HG03575 (cell line): ENCODE data around the gene RHOB.
"Not testable (repeated sequence)": the region's sequence is repeated elsewhere in the genome, so short reads cannot be mapped to it uniquely, and the experiment has no call there.

Experiments used
- ATAC-seq: cut with Tn5 transposase; IDR thresholded peaks from one replicate; pipeline ENCODE4 v1.9.1; 2021; ENCODE audit not compliant: unreplicated experiment, insufficient number of reproducible peaks, low FRiP score; ENCODE audit errors: extremely low read depth

The RHOB gene

DNA sequence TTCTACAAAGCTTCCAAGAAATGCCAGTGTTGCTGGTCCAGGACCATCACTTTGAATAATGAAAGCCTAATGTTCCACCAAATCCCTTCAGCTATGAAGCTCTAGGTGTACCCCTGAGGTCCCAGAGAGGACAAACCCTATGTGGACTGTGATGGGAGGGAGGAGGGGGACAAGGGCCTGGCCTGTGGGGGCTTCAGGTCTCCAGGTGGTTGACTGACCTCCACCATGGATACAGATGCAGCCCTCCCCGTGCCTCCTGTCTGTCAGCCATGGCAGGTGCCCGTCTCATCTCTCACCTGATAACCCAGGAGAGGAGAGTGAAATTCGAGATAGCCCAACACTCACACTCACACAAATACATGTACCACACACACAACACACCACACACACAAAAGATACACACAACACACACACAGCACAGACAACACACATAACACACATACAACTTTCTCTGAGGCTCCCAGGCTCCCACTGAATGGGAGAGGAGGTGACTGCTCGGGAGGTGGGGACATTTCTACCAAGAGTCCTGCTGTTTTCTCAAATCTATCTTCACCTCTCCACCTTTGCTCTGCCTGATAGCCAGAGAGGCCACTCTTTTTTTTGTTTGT is 12.8 kb upstream of the RHOB start:
- no peak for ATAC-seq

DNA sequence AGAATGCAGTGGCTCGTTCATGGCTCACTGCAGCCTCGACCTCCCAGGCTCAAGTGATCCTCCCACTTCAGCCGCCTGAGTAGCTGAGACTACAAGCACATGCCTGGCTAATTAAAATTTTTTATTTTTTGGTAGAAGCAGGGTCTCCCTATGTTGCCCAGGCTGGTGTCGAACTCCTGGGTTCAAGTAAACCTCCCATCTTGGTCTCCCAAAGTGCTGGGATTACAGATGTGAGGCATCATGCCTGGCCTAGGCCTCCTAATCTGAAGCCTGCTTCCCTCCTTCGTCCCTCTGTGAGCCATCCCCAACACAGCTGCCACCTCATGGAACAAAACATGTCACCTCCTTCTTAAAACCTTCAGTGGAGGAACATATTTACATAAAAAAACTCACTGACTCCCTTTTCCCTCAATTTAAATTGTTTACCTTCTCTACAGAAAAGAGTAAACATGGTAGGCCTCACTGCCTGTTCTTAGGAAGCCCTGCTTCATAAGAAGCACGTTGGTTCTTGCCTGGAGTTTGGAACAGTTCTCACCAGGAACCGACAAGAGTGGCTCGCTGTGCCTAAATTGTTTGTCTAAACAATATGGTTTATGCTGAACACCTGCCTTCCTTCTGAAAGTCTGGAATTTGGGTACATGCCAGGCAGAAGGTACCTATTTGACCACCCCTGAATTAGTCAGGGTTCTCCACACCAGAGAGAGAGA is 12.1 kb upstream of the RHOB start:
- no peak for ATAC-seq

DNA sequence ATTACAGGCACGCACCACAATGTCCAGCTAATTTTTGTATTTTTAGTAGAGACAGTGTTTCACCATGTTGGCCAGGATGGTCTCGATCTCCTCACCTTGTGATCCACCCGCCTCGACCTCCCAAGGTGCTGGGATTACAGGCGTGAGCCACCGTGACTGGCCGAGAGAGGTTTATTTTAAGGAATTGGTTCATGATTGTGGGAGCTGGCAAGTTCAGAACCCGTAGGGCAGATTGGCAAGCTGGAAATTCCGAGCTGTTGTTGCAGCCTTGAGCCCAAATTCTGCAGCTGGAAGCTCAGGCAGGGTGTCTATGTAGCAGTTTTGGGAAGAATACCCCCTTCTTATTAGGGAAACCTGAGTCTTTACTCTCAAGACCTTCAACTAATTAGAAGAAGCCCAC is 11.4 kb upstream of the RHOB start:
- ATAC-seq, result not testable (repeated sequence)

DNA sequence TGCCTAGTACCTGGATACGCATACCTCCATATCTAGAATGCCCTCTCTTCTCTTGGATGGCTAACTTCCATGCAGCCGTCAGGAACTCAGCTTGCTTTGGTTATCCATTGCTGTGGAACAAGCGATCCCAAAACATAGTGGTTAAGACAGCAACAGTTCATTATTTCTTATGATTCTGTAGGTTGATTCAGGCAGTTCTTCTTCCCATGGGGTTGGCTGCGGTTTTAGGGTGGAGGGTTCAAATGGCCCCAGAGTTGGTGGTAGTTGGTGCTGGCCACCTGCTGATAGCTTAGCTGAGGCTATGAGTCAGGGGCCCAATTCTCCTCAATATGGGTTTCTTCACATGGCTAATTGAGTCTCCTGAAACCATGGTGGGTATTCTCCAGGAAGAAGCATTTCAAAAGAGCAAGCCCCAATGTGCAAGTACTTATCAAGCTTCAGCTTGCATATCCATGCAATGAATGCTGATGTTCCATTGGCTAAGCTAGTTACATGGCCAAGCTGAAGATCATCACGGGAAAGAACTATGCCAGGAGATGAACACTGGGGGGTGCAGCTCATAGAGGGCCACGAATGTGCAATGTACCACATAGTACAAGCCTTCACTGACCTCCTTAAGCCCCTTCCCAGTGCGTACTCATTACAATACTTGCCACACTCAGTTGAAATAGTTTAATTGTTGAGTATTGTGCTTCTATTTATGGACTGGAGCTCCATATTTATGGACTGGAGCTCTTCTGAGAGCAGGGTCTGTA is 10.0 kb upstream of the RHOB start:
- no peak for ATAC-seq

DNA sequence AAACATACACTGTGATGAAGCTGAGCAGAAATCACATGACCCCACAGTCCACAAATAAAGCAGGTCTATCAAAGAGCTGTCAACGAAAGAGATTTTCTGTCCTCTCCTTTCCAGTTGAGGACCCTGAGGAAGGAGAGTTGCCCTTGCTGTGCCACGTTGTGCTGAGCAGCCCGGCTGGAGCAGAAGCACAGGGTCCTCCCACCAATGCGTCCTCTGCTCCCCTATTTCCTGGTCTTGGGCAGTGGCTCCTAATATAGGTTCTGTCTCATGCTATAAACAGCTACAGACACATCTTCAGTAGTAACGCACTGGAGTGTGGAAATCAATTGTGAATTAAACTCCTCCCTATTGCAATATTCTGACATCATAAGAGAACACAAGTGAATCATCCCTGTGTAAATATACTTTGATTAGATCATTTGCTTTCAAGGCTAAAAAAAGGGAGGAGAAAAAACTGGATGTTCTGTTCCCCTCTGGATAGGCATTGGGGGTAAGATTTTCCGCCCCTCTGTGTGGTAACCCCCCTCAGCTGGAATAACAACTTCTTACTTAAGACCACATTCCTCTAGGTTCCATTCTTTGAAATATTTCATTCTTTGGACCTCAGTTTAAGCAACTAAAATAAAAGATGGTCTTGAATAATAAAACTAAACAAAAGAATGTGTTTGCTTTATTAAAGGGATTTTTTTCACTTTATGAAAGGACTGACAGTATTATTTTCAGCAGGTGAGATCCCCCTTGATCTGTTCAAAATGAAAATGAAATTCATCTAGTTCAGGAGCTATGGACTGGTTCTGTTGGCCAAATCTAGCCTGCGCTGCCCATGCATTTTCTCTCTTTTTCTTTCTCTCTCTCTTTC is 8.3 kb upstream of the RHOB start:
- no peak for ATAC-seq

DNA sequence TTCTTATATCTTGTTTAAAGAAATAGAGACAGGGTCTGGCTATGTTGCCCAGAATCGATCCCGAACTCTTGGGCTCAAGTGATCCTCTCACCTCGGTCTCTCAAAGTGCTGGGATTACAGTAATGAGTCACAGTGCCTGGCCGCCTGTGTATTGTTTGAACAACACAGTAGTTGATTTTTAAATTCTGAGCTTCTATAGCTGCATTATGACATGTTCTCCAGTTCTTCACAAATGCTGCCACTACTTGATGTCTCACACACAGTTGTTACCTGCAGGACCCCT is 7.7 kb upstream of the RHOB start:
- ATAC-seq, result no peak

DNA sequence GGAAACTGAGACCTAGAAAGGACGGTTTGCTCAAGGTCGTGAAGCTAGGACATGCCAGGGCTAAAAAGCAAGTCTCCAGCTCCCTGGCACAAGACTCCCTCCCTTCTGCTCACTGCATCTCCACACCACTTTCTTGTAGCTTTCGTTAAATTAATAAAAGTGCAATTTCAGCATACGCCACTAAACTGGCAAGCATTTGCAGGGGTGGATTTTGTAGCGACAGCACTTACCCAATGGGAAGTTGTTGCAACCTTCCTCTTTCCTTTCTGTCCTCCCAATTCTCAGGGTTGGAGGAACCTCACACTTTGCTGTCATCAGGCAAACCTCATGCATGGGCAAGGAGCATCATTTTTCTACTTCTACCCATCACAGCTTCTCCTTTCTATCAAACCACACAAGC is 7.4 kb upstream of the RHOB start:
- ATAC-seq, result no peak

DNA sequence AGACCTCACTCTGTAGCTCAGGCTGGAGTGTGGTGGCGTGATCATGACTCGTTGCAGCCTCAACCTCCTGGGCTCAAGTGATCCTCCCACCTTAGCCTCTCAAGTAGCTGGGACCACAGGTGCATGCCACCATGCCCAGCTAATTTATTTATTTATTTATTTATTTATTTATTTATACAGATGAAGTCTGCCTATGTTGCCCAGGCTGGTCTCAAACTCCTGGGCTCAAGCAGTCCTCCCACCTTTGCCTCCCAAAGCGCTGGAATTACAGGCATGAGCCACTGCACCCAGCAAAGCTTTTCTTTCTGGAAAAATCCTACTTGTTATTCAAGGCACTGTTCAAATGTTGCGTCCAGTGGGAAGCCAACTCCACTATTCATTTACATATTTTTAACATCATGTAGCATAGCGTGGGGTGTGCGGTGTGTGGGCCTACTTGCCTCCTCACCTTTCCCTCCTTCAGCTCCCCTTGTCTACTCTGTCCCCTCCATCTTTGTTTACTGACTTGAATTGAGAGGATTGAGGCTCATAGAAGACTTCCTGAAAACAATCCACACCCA is 6.8 kb upstream of the RHOB start:
- no peak for ATAC-seq

DNA sequence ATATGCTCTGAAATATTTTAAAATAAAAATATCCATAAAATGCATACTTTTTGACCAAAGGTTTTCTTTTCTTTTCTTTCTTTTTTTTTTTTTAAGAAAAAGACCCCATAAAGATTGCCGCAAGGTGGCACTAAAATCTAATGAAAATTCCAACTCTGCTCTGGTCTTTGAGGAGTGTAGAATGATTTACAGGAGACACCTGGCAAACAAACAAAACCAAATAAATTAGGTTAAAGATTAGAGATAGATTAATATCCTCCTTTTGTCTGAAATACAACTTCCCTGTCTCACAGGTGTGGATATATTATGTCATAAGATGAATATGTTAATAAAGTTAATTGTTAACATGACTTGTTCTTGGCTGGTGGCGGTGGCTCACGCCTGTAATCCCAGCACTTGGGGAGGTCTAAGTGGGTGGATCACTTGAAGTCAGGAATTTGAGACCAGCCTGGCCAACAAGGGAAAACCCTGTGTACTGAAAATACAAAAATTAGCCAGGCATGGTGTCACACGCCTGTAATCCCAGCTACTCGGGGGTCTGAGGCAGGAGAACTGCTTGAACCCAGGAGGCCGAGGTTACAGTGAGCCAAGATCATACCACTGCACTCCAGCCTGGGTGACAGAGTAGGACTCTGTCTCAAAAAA is 3.5 kb upstream of the RHOB start:
- ATAC-seq, result no peak

DNA sequence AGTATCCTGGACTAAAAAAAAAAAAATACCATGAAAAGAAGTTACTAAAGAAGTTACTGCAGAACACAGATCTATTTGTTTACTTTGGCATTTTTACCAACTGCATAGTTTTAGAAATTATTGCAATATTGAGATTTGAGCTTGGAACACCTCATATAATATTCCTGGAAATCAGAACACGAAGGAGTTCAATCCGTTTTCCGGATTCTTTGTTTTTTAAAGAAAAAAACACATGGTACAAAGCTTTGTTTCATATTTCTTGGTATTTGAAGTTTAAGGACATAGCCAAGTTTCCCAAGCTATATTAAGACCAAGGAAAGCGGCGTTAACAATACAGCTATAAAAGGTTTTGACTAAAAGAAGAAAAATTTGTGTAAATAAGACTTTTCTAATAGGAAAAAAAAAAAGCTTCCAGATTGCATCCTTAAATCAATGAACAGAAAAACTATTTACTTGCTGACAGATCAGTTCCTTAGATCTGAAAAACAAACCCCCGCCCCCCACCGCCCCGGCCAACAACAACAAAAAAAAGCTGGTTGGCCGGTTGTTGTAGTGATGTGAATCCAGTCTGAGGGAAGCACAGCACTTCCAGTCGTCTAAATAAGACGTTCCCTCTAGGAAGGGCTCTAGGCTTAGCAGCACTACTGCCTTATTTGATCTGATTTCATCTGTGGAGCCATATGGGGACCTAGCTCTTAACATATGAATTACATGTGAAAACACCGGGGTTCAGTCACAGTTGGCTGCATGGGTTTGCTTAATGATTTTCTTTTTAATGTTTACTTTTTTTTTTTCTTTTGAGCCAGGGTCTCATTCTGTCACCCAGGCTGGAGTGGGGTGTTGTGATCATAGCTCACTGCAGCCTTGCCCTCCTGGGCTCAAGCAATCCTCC is 2.5 kb upstream of the RHOB start:
- ATAC-seq, result no peak

DNA sequence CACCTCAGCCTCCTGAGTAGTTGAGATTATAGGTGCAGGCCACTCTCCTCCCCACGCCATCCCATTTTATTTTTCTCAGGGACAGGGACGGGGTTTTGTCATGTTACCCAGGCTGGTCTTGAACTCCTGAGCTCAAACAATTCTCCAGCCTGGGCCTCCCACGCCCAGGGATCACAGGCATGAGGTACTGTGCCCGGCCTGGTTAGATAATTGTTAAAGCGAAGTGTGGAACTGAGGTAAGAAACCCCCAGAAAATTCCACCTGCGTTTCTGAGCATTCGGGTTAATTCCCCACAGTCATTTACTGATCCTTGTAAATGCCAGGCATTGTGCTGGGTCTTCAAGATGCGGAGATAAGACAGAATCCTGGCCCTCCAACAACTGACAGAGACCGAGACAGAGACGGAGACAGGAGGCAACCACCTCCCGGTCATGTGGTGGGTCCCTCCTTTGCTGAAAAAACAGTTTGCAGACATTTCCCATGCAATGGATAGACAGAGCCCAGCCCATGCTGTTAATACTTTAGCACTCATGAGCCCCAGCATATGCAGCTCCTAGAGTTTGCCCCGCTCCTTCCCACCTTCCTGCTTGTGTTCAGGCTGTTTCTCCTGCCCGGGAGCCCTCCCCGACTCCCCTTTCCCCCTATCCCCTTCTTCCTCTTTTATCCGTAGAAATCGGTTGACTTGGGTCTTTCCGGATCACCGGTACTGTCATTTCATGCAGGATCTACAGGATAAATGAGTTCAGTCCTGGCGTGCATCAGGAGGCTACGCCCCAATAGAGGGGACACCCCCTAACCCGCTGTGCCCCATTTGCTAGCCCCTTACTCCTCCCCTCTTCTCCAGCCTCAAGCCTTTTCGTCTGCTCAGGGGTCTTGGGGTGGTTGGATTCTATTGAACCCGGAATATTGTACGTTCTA is 1.6 kb upstream of the RHOB start:
- no peak for ATAC-seq

DNA sequence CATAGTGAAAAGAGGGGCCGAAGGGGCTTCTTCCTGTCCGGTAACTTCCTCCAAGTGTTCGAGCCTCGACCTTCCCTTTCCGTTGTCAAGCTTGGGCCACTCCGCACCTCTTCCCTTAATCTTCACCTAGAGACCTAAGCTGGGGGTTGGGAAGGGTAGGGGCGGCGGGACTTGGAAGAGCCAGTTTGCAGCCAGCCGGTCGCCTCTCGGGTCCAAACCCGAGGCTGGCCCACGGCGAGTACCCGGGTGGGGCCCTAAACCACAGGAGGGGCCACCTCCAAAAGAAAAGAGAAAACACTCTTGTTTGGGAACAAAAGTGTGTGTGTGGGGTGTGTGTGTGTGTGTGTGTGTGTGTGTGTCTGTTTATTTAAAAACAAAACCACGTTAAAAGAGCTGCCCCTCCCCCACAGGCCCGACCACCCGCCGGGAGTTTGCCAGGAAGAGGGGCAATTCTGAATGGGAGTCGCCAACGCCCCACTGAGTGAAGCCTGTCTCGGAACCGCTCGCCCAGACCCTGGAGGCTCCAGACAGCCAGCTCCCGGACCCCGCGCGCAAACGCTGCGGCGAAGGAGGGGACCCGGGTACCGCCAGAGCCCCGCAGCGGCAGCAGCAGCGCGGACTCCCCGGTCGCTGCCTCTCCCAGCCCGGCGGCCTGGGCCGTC is 488 bp upstream of the RHOB start:
- ATAC-seq, result no peak

DNA sequence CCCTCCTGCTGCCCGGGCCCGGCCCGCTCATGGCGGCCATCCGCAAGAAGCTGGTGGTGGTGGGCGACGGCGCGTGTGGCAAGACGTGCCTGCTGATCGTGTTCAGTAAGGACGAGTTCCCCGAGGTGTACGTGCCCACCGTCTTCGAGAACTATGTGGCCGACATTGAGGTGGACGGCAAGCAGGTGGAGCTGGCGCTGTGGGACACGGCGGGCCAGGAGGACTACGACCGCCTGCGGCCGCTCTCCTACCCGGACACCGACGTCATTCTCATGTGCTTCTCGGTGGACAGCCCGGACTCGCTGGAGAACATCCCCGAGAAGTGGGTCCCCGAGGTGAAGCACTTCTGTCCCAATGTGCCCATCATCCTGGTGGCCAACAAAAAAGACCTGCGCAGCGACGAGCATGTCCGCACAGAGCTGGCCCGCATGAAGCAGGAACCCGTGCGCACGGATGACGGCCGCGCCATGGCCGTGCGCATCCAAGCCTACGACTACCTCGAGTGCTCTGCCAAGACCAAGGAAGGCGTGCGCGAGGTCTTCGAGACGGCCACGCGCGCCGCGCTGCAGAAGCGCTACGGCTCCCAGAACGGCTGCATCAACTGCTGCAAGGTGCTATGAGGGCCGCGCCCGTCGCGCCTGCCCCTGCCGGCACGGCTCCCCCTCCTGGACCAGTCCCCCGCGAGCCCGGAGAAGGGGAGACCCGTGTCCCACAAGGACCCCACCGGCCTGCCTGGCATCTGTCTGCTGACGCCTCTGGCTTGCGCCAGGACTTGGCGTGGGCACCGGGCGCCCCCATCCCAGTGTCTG is 767 bp downstream of the RHOB start:
- ATAC-seq, result no peak

DNA sequence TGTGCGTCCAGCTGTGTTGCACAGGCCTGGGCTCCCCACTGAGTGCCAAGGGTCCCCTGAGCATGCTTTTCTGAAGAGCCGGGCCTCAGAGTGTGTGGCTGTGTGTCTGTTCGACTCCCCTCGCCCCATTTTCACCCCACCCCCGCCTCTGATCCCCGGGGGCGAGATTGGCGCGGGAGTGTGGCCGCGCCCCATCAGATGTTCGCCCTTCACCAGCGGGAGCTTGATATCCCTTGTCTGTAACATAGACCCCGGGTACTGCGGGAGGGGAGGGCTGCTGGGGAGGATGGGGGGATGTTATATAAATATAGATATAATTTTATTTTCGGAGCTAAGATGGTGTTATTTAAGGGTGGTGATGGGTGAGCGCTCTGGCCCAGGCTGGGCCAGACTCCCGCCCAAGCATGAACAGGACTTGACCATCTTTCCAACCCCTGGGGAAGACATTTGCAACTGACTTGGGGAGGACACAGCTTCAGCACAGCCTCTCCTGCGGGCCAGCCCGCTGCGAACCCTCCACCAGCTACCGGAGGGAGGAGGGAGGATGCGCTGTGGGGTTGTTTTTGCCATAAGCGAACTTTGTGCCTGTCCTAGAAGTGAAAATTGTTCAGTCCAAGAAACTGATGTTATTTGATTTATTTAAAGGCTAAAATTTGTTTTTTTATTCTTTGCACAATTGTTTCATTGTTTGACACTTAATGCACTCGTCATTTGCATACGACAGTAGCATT is 1.5 kb downstream of the RHOB start:
- no peak for ATAC-seq

DNA sequence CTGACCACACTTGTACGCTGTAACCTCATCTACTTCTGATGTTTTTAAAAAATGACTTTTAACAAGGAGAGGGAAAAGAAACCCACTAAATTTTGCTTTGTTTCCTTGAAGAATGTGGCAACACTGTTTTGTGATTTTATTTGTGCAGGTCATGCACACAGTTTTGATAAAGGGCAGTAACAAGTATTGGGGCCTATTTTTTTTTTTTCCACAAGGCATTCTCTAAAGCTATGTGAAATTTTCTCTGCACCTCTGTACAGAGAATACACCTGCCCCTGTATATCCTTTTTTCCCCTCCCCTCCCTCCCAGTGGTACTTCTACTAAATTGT is 2.1 kb downstream of the RHOB start:
- ATAC-seq, result no peak
